NAMALWA (cell line): ENCODE data around the gene OSBPL1A.
A peak's percentile ranks its signal among the peaks of the same experiment; 100 is the strongest.

Source experiments
- DNase-seq: peaks from one replicate; pipeline ENCODE4 v3.0.0-alpha.2; 2015; ENCODE audit warnings: low spot score

The OSBPL1A gene

GRCh38 chr18:24219561-24220317 is 177.9 kb downstream of the OSBPL1A start:
- DNase-seq, result no peak

- DNase-seq, result no peak
Measured at GRCh38 chr18:24214913-24215312, 182.7 kb downstream of the OSBPL1A start.

DNA sequence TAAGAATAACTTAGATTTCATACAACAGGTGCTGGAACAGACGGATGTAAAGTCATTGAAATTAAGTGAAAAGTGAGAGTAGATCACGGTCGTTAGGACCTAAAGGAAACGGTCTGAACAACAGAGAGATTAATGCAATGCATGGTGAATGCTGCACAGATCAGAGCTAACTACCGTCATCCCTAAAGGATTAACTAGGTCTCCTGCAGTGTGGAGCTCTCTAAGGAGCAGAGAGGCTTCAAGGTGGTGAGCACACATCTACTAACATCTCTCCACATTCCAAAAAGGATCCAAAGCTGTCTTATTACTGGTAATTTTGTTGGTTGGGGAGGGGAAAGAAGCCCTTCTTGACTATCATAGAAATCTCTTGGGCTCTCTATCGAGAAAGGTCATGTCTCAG is 183.5 kb downstream of the OSBPL1A start:
- no peak for DNase-seq

- DNase-seq, result no peak
Measured at GRCh38 chr18:24212939-24213338, 184.7 kb downstream of the OSBPL1A start.

DNA sequence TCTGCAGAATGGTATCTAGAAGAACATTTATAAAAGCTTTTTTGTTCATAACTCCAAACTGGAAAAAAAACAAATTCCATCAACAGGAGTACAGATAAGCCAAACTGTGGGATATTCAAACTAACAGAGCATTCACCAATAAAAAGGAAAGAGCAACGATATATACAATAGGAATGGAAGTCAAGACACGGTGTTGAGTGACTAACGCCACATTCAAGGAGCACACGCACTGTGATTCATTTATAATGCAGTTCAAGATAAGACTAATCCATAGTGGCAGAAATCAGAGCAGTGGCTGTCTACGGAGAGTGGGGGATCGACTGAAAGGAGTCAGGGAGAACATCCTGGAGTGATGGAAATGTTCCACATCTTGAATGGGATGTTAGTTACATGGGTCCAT is 188.1 kb downstream of the OSBPL1A start:
- no peak for DNase-seq

DNA sequence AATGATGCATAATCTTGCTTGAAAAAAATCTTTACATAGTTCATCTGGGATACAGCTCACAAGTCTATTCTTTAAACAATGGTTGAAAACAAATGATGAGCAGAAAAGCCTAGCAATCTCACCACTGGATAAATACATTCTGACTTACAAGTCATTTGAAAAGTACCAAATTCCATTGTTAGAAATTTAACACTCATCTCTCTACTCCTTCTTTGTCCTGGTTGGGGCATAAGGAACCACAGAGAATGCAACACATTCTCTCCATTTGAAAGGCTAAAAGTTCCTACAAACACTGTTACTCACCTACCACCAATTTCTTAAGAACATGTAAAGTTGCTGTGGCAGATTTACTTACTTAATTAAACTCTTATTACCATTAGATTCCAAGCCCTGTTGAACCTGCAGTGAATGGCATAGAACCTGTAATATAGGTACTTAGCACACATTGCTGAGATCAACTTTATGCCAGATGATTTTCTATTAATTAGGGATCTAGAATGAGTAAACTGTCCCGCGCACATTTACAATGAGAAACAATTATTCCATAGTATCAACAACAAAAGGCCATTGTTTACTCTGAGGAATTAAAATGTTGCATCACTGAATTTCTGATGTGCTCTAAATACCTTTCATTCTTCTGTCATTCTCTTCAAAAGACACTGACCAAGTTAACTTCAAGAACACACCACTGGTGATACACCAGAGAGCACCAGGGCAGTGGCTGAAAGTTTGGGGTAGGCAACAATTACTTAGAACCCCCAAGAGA is 189.2 kb downstream of the OSBPL1A start:
- DNase-seq, result no peak

DNA sequence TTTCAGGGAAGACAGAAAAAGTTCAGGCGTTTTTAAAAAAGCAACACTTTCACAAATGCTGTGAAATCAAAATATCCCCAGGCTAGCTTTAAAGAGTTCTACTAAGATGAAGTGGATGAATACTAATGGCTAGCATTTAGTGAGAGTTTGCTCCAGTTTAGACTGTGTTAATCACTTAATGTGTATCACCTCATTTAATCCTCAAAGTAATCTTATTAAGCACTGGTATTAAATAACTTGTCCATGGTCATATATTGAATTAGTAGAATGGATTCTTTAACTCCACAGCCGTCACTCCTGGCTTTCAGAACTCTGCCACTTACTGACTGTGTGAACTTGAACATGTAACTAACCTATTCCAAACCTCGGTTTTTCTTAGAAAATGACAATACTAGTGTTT is 192.7 kb downstream of the OSBPL1A start:
- no peak for DNase-seq

- DNase-seq, result no peak
Measured at GRCh38 chr18:24201699-24202687, 195.6 kb downstream of the OSBPL1A start.

GRCh38 chr18:24200494-24201290 is 196.9 kb downstream of the OSBPL1A start:
- no peak for DNase-seq

GRCh38 chr18:24199372-24199962 is 198.2 kb downstream of the OSBPL1A start:
- no peak for DNase-seq

DNA sequence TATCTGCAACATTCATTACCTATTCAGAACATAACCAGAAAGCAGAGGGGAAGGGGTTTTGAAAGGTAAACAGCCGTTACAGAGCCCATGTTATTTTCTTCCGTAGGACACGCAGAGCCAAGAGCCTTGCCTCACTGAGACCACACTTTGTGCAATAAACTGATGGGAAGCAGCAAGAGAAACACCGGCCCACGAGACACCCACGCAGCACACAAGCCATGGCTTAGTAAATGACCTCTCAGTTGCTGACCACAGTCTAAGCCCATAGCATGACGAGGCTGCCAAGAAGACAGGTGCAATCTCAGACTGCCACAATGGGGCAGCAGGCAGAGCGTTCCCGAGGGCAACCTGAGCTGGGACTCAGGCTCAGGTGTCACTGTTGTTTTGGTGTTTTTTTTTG is 199.2 kb downstream of the OSBPL1A start:
- no peak for DNase-seq

DNA sequence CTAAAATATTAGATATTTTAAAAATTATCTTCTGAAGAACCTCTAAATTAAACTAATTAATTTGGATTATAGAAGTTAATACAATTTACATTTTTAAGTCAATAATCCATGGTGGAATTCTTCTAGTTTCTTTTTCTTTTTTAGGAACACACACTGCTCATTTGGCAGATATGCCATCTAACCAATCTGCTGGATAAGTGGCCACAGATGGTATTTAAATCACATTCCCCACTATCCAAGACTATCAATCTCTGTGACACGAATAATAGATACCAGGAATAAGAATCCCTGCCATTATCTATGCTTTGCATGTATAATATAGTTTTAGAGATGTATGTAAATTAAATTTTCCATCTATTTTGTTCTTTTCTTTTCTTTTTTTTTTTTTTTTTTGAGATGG is 200.2 kb downstream of the OSBPL1A start:
- no peak for DNase-seq

DNA sequence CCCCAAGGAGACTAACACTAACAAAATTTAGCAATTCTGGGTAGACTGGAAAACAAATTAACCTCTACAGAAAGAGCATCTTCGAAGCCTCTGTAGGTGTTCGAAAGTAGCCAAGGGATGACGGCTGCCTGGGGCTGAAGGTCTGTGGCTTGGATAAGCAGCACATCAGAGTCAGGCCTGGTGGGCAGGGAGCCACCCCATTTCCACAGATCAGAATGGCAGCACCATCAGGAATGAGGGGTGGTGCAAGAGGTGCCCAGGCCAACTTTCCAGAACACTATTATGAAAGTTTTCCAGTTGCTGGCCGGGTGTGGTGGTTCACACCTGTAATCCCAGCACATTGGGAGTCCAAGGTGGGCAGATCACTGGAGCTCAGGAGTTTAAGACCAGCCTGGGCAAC is 200.9 kb downstream of the OSBPL1A start:
- no peak for DNase-seq

- DNase-seq, result no peak
Measured at GRCh38 chr18:24195296-24196053, 202.1 kb downstream of the OSBPL1A start.

DNA sequence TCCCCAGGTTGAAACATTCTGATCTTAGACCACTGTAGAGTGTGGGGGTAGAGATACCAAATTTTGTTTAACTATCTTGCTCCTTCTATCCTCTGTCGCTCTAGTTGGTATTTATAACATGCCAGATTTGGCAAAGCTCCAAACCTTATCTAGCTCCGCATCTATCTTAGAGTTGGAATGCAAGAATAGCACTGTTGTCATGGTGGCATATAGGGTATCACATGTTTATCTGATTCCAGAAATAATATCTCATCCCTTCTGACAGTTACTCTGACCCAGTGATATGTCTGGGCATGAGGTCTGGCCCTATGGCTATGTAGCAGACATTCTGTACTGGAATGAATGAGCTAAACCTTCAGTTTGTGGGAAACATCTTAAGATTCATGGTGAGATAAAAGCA is 207.0 kb downstream of the OSBPL1A start:
- DNase-seq, result no peak

DNA sequence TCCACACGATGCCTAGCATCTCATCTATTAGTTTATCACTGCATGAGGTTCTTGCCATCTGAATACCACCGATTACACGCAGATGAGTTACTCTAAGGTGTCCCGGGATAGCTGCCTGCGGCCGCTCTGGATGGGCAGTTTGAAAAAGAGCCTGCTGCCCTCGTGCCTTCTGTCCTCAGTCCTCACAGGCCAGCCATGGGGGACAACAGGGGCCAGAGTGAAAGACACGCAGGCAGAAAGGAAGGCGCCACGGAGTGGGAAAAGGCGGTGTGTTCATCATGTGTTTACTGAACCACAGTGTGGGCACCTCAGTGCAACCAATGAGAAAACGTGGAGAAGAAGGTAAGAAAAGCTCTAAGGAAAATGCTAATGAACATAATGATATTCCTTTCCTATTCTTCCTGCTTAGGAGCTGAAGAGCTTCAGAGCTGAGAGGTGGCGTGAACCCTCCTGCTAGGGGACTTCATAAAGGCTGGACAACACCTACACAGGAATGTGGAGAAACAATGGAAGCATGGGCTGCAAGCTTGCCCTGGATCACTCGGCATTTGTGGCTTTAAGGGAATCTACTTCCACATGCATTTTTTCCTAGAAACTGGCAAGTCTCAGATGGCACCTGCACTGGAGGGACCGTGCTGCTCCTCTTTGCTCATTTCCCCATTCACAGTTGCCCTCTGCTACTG is 207.8 kb downstream of the OSBPL1A start:
- DNase-seq, result no peak

- peak; percentile 30 for DNase-seq
Measured at GRCh38 chr18:24189007-24189528, 208.6 kb downstream of the OSBPL1A start.

DNA sequence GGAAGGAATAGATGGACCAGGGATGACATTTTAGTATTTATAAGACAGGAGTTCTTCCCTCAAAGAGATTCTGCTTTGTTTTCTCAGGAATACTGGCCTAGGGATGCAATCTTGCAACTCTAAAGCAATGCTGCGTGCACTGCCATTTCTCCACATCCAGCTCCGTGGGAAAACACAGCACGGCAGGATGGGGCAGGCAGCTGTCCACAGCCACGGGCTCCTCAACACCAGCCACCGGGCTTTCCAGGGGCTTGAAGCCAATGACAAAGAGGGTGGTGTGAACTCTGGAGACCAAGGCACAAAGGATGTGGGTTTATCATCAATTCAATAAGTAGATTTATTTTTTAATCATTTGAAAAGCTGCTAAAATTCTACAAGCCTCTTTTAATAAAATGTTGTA is 209.5 kb downstream of the OSBPL1A start:
- DNase-seq, result no peak

DNA sequence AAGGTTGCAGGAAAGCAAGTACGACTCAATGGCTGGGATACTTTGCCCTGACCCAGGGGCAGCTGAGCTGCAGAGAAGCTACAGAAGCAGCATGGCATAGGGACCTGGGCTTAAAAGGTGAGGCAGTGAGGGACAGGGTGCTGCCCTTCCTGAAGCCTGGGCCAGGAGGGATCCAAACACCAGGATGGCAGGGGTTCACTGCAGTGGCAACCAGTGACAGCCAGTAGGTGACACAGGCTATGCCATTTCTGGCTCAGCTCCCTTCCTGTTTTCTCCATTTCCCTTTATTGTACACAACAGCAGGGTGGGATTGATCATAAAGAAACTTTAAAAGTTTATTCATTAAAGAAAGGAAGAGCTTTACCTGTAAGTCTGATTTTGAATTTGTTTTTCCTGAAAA is 209.9 kb downstream of the OSBPL1A start:
- DNase-seq, result no peak

DNA sequence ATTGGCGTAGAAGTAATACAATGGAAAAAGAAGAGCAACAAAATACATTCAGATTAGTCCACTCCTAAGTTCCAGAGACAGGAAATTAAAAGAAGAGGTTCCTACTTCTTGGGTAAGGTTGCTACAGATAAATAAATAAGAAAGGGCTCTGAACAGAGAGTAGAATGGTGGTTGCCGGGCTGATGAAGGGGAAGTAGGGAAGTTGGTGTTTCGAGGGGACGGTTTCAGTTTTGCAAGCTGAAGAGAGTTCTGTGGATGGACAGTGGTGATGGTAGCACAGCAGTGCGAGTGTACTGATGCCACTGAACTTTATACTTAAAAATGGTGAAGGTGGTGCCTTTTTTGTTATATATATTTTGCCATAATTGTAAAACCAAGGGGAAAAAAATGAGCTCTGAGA is 210.6 kb downstream of the OSBPL1A start:
- peak; percentile 13 for DNase-seq
